Measurements from ENCODE around the gene CEP72.

- TF ChIP-seq CTCF (IDR thresholded peaks at IDR 0.05; ENCODE audit: borderline replicate concordance, extremely low read depth, low read length, poor library complexity, severe bottlenecking) = no peak
- TF ChIP-seq EZH2 (IDR thresholded peaks at IDR 0.05; ENCODE audit: borderline replicate concordance, low read depth, low read length, severe bottlenecking) = no peak
These were observed 44.5 kb upstream of the CEP72 start for GRCh38 chr5:567664-568060.
